SK-N-SH treated with all-trans-retinoic acid at 6 μM for 48 hours (cell line): ENCODE data around the gene PDK3.

Experiments used
- CSDC2 ChIP-seq: fragments of 250-450 bp; sonication (Bioruptor Pico); IDR thresholded peaks from 2 replicates; pipeline ENCODE4 v1.5.0; 2020; ENCODE audit warnings: mild to moderate bottlenecking, moderate library complexity
- GLIS3 ChIP-seq: fragments of 250-450 bp; sonication (Bioruptor Pico); IDR thresholded peaks from 2 replicates; pipeline ENCODE4 v1.5.0; 2020; ENCODE audit warnings: mild to moderate bottlenecking, moderate library complexity
- ISL1 ChIP-seq: fragments of 250-450 bp; sonication (Bioruptor Pico); IDR thresholded peaks from 2 replicates; pipeline ENCODE4 v2.1.2; 2022; ENCODE audit warnings: mild to moderate bottlenecking, moderate library complexity
- ZNF565 ChIP-seq: fragments of 450-650 bp; formaldehyde crosslinking; conservative IDR thresholded peaks from 2 replicates; pipeline ENCODE4 v1.5.0; 2020; ENCODE audit warnings: low read depth, mild to moderate bottlenecking, moderate library complexity
- TF ChIP-seq, protein P1 (sequence below): fragments of 250-450 bp; sonication (Bioruptor Pico); IDR thresholded peaks from 2 replicates; pipeline ENCODE4 v1.5.0; 2020; ENCODE audit warnings: mild to moderate bottlenecking, moderate library complexity

DNA sequence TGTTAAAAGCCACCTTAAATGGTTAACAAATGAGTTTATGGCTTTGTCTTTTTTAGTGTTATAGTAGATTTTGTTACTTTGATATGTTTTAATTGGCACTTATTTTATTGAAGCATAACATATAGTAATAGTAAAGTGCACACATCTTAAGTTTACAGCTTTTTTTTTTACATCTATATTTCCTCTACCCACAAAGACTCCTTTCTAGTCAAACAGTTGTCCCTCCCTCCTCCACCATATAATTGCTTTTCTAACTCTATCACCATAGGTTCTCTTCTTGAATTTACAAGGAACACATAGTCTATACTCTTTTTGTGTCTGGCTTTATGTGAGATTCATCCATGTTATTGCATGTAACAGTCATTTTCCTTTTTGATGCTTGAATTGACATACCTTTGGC, 71.5 kb downstream of the PDK3 start:
- no peak for TF ChIP-seq GLIS3 (CRISPR knock-in tag)
- no peak for TF ChIP-seq ISL1 (CRISPR knock-in tag)
- TF ChIP-seq, protein P1, sequence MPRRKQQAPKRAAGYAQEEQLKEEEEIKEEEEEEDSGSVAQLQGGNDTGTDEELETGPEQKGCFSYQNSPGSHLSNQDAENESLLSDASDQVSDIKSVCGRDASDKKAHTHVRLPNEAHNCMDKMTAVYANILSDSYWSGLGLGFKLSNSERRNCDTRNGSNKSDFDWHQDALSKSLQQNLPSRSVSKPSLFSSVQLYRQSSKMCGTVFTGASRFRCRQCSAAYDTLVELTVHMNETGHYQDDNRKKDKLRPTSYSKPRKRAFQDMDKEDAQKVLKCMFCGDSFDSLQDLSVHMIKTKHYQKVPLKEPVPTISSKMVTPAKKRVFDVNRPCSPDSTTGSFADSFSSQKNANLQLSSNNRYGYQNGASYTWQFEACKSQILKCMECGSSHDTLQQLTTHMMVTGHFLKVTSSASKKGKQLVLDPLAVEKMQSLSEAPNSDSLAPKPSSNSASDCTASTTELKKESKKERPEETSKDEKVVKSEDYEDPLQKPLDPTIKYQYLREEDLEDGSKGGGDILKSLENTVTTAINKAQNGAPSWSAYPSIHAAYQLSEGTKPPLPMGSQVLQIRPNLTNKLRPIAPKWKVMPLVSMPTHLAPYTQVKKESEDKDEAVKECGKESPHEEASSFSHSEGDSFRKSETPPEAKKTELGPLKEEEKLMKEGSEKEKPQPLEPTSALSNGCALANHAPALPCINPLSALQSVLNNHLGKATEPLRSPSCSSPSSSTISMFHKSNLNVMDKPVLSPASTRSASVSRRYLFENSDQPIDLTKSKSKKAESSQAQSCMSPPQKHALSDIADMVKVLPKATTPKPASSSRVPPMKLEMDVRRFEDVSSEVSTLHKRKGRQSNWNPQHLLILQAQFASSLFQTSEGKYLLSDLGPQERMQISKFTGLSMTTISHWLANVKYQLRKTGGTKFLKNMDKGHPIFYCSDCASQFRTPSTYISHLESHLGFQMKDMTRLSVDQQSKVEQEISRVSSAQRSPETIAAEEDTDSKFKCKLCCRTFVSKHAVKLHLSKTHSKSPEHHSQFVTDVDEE (CRISPR knock-in tag): no peak
- no peak for TF ChIP-seq ZNF565 (CRISPR knock-in tag)
- TF ChIP-seq CSDC2: no peak
